Choroid plexus epithelial cell (primary cell): Measurements from ENCODE around the gene NKX2-4.

Experiments
- DNase-seq: peaks from one replicate; pipeline ENCODE4 v3.0.0-alpha.2; 2010; ENCODE audit warnings: low read depth
- H3K4me3 ChIP-seq: 2 replicates; pipeline ENCODE4 v1.5.1; 2011; ENCODE audit warnings: low read depth, mild to moderate bottlenecking, control low read depth, low read length, moderate library complexity
- CTCF ChIP-seq: conservative IDR thresholded peaks from 2 replicates; pipeline ENCODE4 v1.5.1; 2011; ENCODE audit warnings: low read depth, mild to moderate bottlenecking, control low read depth, inconsistent platforms, low read length, moderate library complexity

The NKX2-4 gene

GRCh38 chr20:21393166-21393565 is 4.2 kb downstream of the NKX2-4 start:
- no peak for DNase-seq
- no peak for TF ChIP-seq CTCF
- H3K4me3 ChIP-seq, result no peak overlapping the region

- TF ChIP-seq CTCF, result no peak
- DNase-seq, result no peak
- H3K4me3 ChIP-seq, result no peak overlapping the region
Observed at GRCh38 chr20:21391972-21392352, 5.4 kb downstream of the NKX2-4 start.

GRCh38 chr20:21391185-21391971 is 5.9 kb downstream of the NKX2-4 start:
- DNase-seq, result no peak

GRCh38 chr20:21390768-21391167 is 6.6 kb downstream of the NKX2-4 start:
- no peak overlapping the region for H3K4me3 ChIP-seq
- no peak for DNase-seq
- no peak for TF ChIP-seq CTCF

More at GRCh38 chr20:21391185-21391971, 5.9 kb downstream of the NKX2-4 start:
- H3K4me3 ChIP-seq, result no peak overlapping the region
- no peak for TF ChIP-seq CTCF

- no peak overlapping the region for H3K4me3 ChIP-seq
- DNase-seq, result no peak
- no peak for TF ChIP-seq CTCF
Observed at GRCh38 chr20:21389368-21389767, 8.0 kb downstream of the NKX2-4 start.

- no peak overlapping the region for H3K4me3 ChIP-seq
- DNase-seq, result no peak
- no peak for TF ChIP-seq CTCF
Observed at GRCh38 chr20:21388566-21388965, 8.8 kb downstream of the NKX2-4 start.

- DNase-seq, result no peak
- TF ChIP-seq CTCF, result no peak
- H3K4me3 ChIP-seq, result no peak overlapping the region
Observed at GRCh38 chr20:21387528-21387927, 9.8 kb downstream of the NKX2-4 start.
